IMR-90 (cell line): Measurements from ENCODE around the gene C10orf120. TPM values are rescaled to one million over a fixed set of nuclear protein-coding genes. Genes with fewer than 3 reads are reported as not detected.

Experiments used
- ATAC-seq: fragments of 200-7000 bp; cut with Tn5 transposase; 2 replicates; pipeline ENCODE4 v1.9.1; 2020; ENCODE audit warnings: low read depth, mild to moderate bottlenecking, moderate library complexity
- BruUV-seq: library from RNA; stranded (reverse); fragments of 400-500 nt; replicated peaks from 2 replicates; lab custom pipeline; 2021; lab: Mats Ljungman, UMichigan
- CTCF ChIA-PET: fragments of 300-600 bp; formaldehyde crosslinking; extraction: SDS; loops from one replicate; lab custom pipeline; 2021; ENCODE audit warnings: antibody characterized with exemption; lab: Yijun Ruan, JAX
- POLR2A ChIA-PET: fragments of 300-600 bp; sonication (Branson Sonifier 250); formaldehyde crosslinking; loops from one replicate; lab custom pipeline; 2022; ENCODE audit warnings: antibody characterized with exemption; ENCODE audit not compliant: unreplicated experiment; lab: Charles Lee
- DNase-seq: peaks from one replicate; pipeline ENCODE4 v3.0.0; 2013
- H2AFZ ChIP-seq: replicated peaks from 2 replicates; pipeline ENCODE3; 2013; ENCODE audit warnings: low read length, mild to moderate bottlenecking; ENCODE audit not compliant: poor library complexity
- H2AK5ac ChIP-seq: 2 replicates; pipeline ENCODE4 v1.6.1; 2013; ENCODE audit warnings: low read depth, low read length, inconsistent platforms
- H2AK9ac ChIP-seq: replicated peaks from 2 replicates; pipeline ENCODE3; 2013; ENCODE audit warnings: mild to moderate bottlenecking, low read depth, low read length, moderate library complexity; ENCODE audit not compliant: poor library complexity
- H2BK120ac ChIP-seq: 2 replicates; pipeline ENCODE4 v1.6.1; 2013; ENCODE audit warnings: low read depth, low read length, inconsistent platforms
- H2BK15ac ChIP-seq: 3 replicates; pipeline ENCODE4 v1.6.1; 2013; ENCODE audit warnings: low read depth, low read length, inconsistent platforms
- H2BK20ac ChIP-seq: 2 replicates; pipeline ENCODE4 v1.6.1; 2013; ENCODE audit warnings: low read depth, mild to moderate bottlenecking, inconsistent platforms, low read length, moderate library complexity
- H2BK5ac ChIP-seq: 2 replicates; pipeline ENCODE4 v1.6.1; 2013; ENCODE audit warnings: mild to moderate bottlenecking, low read depth, low read length, inconsistent platforms; ENCODE audit not compliant: poor library complexity, severe bottlenecking
- H3K14ac ChIP-seq: replicated peaks from 2 replicates; pipeline ENCODE4 v1.6.1; 2013; ENCODE audit warnings: low read depth, low read length, inconsistent platforms
- H3K18ac ChIP-seq: 2 replicates; pipeline ENCODE4 v1.6.1; 2013; ENCODE audit warnings: low read depth, low read length, control low read depth
- H3K23ac ChIP-seq: 2 replicates; pipeline ENCODE4 v1.6.1; 2013; ENCODE audit warnings: low read depth, low read length, inconsistent platforms
- H3K27ac ChIP-seq: 2 replicates; pipeline ENCODE4 v1.5.1; 2013; ENCODE audit warnings: mild to moderate bottlenecking, control low read depth, low read length; ENCODE audit not compliant: insufficient read depth
- H3K27me3 ChIP-seq: 2 replicates; pipeline ENCODE4 v1.6.1; 2013; ENCODE audit warnings: low read length; ENCODE audit not compliant: control insufficient read depth, insufficient read depth
- H3K36me3 ChIP-seq: 2 replicates; pipeline ENCODE4 v1.6.1; 2013; ENCODE audit warnings: low read length, mixed read lengths; ENCODE audit not compliant: control insufficient read depth, insufficient read depth
- H3K4ac ChIP-seq: 2 replicates; pipeline ENCODE4 v1.6.1; 2013; ENCODE audit warnings: low read depth, low read length, inconsistent platforms
- H3K4me1 ChIP-seq: 2 replicates; pipeline ENCODE4 v1.6.1; 2013; ENCODE audit warnings: low read length, mixed read lengths; ENCODE audit not compliant: control insufficient read depth, insufficient read depth
- H3K4me2 ChIP-seq: 2 replicates; pipeline ENCODE4 v1.6.1; 2013; ENCODE audit warnings: low read depth, mild to moderate bottlenecking, control low read depth, low read length, moderate library complexity
- H3K4me3 ChIP-seq: 2 replicates; pipeline ENCODE4 v1.5.1; 2013; ENCODE audit warnings: low read depth, mild to moderate bottlenecking, control low read depth, low read length, moderate library complexity; ENCODE audit not compliant: insufficient read depth
- H3K56ac ChIP-seq: 2 replicates; pipeline ENCODE4 v1.6.1; 2013; ENCODE audit warnings: low read length, inconsistent platforms; ENCODE audit not compliant: insufficient read depth; ENCODE audit errors: extremely low read depth
- H3K79me1 ChIP-seq, 2 experiments: 2 replicates each; pipeline ENCODE4 v1.6.1; 2013; ENCODE audit warnings: low read length in 2 of 2, inconsistent platforms in 1 of 2, low read depth in 1 of 2
- H3K9ac ChIP-seq: 2 replicates; pipeline ENCODE4 v1.6.1; 2013; ENCODE audit warnings: low read depth, low read length, control low read depth
- H3K9me1 ChIP-seq: 2 replicates; pipeline ENCODE4 v1.6.1; 2013; ENCODE audit warnings: low read length, inconsistent platforms; ENCODE audit not compliant: insufficient read depth
- H3K9me3 ChIP-seq: 2 replicates; pipeline ENCODE4 v1.6.1; 2013; ENCODE audit warnings: low read length; ENCODE audit not compliant: control insufficient read depth, insufficient read depth
- H4K20me1 ChIP-seq: 2 replicates; pipeline ENCODE4 v1.6.1; 2013; ENCODE audit warnings: low read length, inconsistent platforms; ENCODE audit not compliant: insufficient read depth
- H4K5ac ChIP-seq: 2 replicates; pipeline ENCODE4 v1.6.1; 2013; ENCODE audit warnings: mild to moderate bottlenecking, low read depth, low read length, control low read depth
- H4K8ac ChIP-seq, 2 experiments: 2 replicates each; pipeline ENCODE4 v1.6.1; 2013; ENCODE audit warnings: low read depth in 2 of 2, low read length in 2 of 2, control low read depth in 1 of 2, inconsistent platforms in 1 of 2
- H4K91ac ChIP-seq: 2 replicates; pipeline ENCODE4 v1.6.1; 2013; ENCODE audit warnings: low read depth, low read length, inconsistent platforms; ENCODE audit not compliant: insufficient read depth
- BHLHE40 ChIP-seq: fragments of 150-350 bp; IDR thresholded peaks from 2 replicates; pipeline ENCODE4 v1.6.1; 2016; ENCODE audit warnings: mild to moderate bottlenecking, low read depth, low read length
- CEBPB ChIP-seq: IDR thresholded peaks from 2 replicates; pipeline ENCODE4 v1.6.1; 2012; ENCODE audit warnings: low read depth, low read length, improper control_type of control experiment
- CHD1 ChIP-seq: IDR thresholded peaks from 2 replicates; pipeline ENCODE4 v1.6.1; 2012; ENCODE audit warnings: low read depth, low read length, improper control_type of control experiment
- FOS ChIP-seq: fragments of 150-350 bp; IDR thresholded peaks from 2 replicates; pipeline ENCODE4 v1.6.1; 2016; ENCODE audit warnings: low read depth, low read length
- MAFK ChIP-seq: IDR thresholded peaks from 2 replicates; pipeline ENCODE4 v1.6.1; 2012; ENCODE audit warnings: low read depth, low read length, improper control_type of control experiment
- MAZ ChIP-seq: IDR thresholded peaks from 2 replicates; pipeline ENCODE4 v1.6.1; 2012; ENCODE audit warnings: low read depth, mild to moderate bottlenecking, low read length, improper control_type of control experiment, moderate library complexity, borderline replicate concordance
- MXI1 ChIP-seq: IDR thresholded peaks from 2 replicates; pipeline ENCODE4 v1.6.1; 2012; ENCODE audit warnings: low read depth, mild to moderate bottlenecking, low read length, moderate library complexity, borderline replicate concordance
- NFE2L2 ChIP-seq: fragments of 150-350 bp; IDR thresholded peaks from 2 replicates; pipeline ENCODE4 v1.6.1; 2016; ENCODE audit warnings: low read depth, mild to moderate bottlenecking, low read length
- POLR2A ChIP-seq: IDR thresholded peaks from 2 replicates; pipeline ENCODE4 v1.6.1; 2012; ENCODE audit warnings: mild to moderate bottlenecking, low read depth, low read length
- RAD21 ChIP-seq: IDR thresholded peaks from 2 replicates; pipeline ENCODE4 v1.6.1; 2012; ENCODE audit warnings: low read length, improper control_type of control experiment
- RCOR1 ChIP-seq: IDR thresholded peaks from 2 replicates; pipeline ENCODE4 v1.6.1; 2012; ENCODE audit warnings: mild to moderate bottlenecking, low read length, improper control_type of control experiment; ENCODE audit not compliant: insufficient replicate concordance
- RFX5 ChIP-seq: IDR thresholded peaks from 2 replicates; pipeline ENCODE4 v1.8.0; 2012; ENCODE audit warnings: low read depth, mild to moderate bottlenecking, low read length, moderate library complexity
- SMC3 ChIP-seq: fragments of 150-350 bp; IDR thresholded peaks from 2 replicates; pipeline ENCODE4 v1.6.1; 2016; ENCODE audit warnings: low read depth, mild to moderate bottlenecking, antibody characterized with exemption, low read length, moderate library complexity
- WGBS, 2 experiments: methylation state at CpG; one replicate each; pipeline versions ENCODE4 v1.1.5 to v1.1.7; 2013; ENCODE audit warnings: missing lambda C conversion rate in 2 of 2; ENCODE audit not compliant: insufficient read length in 1 of 2; ENCODE audit errors: extremely low coverage in 2 of 2; 5-methylcytosine and 5-hydroxymethylcytosine counted together
- dilution Hi-C: fragments of 300-500 bp; cut with HindIII; formaldehyde crosslinking; loops from one replicate; pipeline ENCODE4 v1.14.3; 2018; ENCODE audit warnings: low sequenced_read_pairs; ENCODE audit not compliant: unreplicated experiment
- in situ Hi-C: fragments of 300-500 bp; cut with MboI; formaldehyde crosslinking; loops from 3 replicates; pipeline ENCODE4 v1.14.3; 2019; ENCODE audit warnings: low sequenced_read_pairs, inconsistent platforms, mixed read lengths
- intact Hi-C: fragments of 100-400 bp; cut with micrococcal nuclease; formaldehyde crosslinking; loops from 2 replicates; pipeline ENCODE4 v1.10.0; 2022
- polyA plus RNA-seq, 3 experiments: library from polyadenylated mRNA; depleted of rRNA; stranded (reverse); fragments of >200 nt; gene quantifications; 2 replicates each; pipeline ENCODE4 v1.2.3, GENCODE V29; 2012; ENCODE audit warnings: low replicate concordance in 1 of 3
- total RNA-seq: library from RNA; depleted of rRNA; stranded (reverse); fragments of >200 nt; gene quantifications from 2 replicates; pipeline ENCODE4 v1.2.3, GENCODE V29; 2012
- TF ChIP-seq, protein P1 (sequence below): fragments of 150-350 bp; IDR thresholded peaks from 2 replicates; pipeline ENCODE4 v1.6.1; 2017; ENCODE audit warnings: mild to moderate bottlenecking, antibody characterized with exemption, low read length, low read depth
- TF ChIP-seq, protein P2 (sequence below): fragments of 150-350 bp; IDR thresholded peaks from 2 replicates; pipeline ENCODE4 v1.6.1; 2016; ENCODE audit warnings: low read depth, mild to moderate bottlenecking, low read length, moderate library complexity, borderline replicate concordance
- TF ChIP-seq, protein P3 (sequence below): conservative IDR thresholded peaks from 2 replicates; pipeline ENCODE4 v1.5.1; 2012; ENCODE audit warnings: mild to moderate bottlenecking, low read depth, low read length, improper control_type of control experiment

C10orf120 gene
- total and polyA plus RNA-seq, 2 of the 4 experiments (the other 2 are of a cell fraction) = not detected

DNA sequence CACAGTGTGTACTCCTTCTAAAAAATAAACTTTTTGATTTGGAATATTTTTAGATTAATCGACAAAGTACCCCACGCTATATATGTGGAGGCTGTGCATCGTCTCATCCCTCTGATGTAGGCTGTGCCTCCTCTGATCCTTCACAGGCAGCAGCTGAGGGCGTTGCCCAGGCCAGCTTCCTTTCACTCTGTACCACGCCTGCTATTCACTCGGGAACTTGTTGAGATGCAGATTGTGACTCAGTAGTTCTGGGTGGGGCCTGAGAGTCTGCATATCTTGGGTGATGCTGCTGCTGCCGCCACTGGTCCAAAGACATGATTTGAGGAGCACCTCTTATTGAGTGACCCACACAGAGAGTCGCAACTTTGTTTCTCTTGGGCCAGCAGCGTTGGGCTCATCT lies 7.9 kb upstream of the C10orf120 start:
- H2AK5ac ChIP-seq = no peak overlapping the region
- H4K8ac ChIP-seq = no peak overlapping the region
- H2BK15ac ChIP-seq = no peak overlapping the region
- no peak overlapping the region for H2AK9ac ChIP-seq
- H3K27ac ChIP-seq = no peak overlapping the region
- 72% methylated on average over 5 of the region's 9 CpGs; no CpG with 5 or more reads in 1 of the 2 experiments for WGBS, 2 experiments
- H3K4me1 ChIP-seq = no peaks in the 10 kb centered on the region
- DNase-seq (no peak), ATAC-seq (no peak)
- H2AFZ ChIP-seq = no peak overlapping the region
- no peaks in the 10 kb centered on the region for H3K79me1 ChIP-seq
- no peak overlapping the region for H2BK20ac ChIP-seq
- no peak overlapping the region for H2BK5ac ChIP-seq
- H4K20me1 ChIP-seq = no peaks in the 10 kb centered on the region
- no peak overlapping the region for H3K4me3 ChIP-seq
- no peaks in the 10 kb centered on the region for H3K9me3 ChIP-seq
- H3K56ac ChIP-seq = no peak overlapping the region
- TF ChIP-seq BHLHE40 (no peak), RAD21 (no peak), MAFK (no peak), POLR2A (no peak), CHD1 (no peak), FOS (no peak), MXI1 (no peak), RCOR1 (no peak), SMC3 (no peak), MAZ (no peak), RFX5 (no peak), NFE2L2 (no peak), CEBPB (no peak)
- TF ChIP-seq, protein P1, sequence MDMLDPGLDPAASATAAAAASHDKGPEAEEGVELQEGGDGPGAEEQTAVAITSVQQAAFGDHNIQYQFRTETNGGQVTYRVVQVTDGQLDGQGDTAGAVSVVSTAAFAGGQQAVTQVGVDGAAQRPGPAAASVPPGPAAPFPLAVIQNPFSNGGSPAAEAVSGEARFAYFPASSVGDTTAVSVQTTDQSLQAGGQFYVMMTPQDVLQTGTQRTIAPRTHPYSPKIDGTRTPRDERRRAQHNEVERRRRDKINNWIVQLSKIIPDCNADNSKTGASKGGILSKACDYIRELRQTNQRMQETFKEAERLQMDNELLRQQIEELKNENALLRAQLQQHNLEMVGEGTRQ = no peak
- TF ChIP-seq, protein P2, sequence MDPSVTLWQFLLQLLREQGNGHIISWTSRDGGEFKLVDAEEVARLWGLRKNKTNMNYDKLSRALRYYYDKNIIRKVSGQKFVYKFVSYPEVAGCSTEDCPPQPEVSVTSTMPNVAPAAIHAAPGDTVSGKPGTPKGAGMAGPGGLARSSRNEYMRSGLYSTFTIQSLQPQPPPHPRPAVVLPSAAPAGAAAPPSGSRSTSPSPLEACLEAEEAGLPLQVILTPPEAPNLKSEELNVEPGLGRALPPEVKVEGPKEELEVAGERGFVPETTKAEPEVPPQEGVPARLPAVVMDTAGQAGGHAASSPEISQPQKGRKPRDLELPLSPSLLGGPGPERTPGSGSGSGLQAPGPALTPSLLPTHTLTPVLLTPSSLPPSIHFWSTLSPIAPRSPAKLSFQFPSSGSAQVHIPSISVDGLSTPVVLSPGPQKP = no peak
- TF ChIP-seq, protein P3, sequence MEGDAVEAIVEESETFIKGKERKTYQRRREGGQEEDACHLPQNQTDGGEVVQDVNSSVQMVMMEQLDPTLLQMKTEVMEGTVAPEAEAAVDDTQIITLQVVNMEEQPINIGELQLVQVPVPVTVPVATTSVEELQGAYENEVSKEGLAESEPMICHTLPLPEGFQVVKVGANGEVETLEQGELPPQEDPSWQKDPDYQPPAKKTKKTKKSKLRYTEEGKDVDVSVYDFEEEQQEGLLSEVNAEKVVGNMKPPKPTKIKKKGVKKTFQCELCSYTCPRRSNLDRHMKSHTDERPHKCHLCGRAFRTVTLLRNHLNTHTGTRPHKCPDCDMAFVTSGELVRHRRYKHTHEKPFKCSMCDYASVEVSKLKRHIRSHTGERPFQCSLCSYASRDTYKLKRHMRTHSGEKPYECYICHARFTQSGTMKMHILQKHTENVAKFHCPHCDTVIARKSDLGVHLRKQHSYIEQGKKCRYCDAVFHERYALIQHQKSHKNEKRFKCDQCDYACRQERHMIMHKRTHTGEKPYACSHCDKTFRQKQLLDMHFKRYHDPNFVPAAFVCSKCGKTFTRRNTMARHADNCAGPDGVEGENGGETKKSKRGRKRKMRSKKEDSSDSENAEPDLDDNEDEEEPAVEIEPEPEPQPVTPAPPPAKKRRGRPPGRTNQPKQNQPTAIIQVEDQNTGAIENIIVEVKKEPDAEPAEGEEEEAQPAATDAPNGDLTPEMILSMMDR = no peak
- H3K4me2 ChIP-seq = no peak overlapping the region
- in situ Hi-C loops (no loop called here), dilution Hi-C loops (no loop called here), intact Hi-C loops (loop anchor here (10.0 kb wide), 1 partner anchor 143 kb away; the partner anchor contains the start of gene DMBT1)
- H3K9me1 ChIP-seq = no peaks in the 10 kb centered on the region; the same call in 1 of the 2 replicates
- no peak overlapping the region for H3K9ac ChIP-seq
- no peak overlapping the region for H4K5ac ChIP-seq
- no peak overlapping the region for H4K91ac ChIP-seq
- no peak overlapping the region for H3K4ac ChIP-seq
- POLR2A ChIA-PET = no interaction called here
- BruUV-seq = no TSS peak
- H3K14ac ChIP-seq = no peak overlapping the region
- H3K18ac ChIP-seq = no peak overlapping the region
- no peaks in the 10 kb centered on the region; the same call in 1 of the 2 replicates for H3K27me3 ChIP-seq
- no peak overlapping the region for H3K23ac ChIP-seq
- CTCF ChIA-PET = no interaction called here
- H3K36me3 ChIP-seq = no peaks in the 10 kb centered on the region
- H2BK120ac ChIP-seq = no peak overlapping the region
